ENCODE results near the gene CALM1.

GRCh38 chr14:90454041-90455000 is 57.5 kb downstream of the CALM1 start:
- TF ChIP-seq, protein P1, sequence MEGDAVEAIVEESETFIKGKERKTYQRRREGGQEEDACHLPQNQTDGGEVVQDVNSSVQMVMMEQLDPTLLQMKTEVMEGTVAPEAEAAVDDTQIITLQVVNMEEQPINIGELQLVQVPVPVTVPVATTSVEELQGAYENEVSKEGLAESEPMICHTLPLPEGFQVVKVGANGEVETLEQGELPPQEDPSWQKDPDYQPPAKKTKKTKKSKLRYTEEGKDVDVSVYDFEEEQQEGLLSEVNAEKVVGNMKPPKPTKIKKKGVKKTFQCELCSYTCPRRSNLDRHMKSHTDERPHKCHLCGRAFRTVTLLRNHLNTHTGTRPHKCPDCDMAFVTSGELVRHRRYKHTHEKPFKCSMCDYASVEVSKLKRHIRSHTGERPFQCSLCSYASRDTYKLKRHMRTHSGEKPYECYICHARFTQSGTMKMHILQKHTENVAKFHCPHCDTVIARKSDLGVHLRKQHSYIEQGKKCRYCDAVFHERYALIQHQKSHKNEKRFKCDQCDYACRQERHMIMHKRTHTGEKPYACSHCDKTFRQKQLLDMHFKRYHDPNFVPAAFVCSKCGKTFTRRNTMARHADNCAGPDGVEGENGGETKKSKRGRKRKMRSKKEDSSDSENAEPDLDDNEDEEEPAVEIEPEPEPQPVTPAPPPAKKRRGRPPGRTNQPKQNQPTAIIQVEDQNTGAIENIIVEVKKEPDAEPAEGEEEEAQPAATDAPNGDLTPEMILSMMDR (IDR thresholded peaks at IDR 0.05): no peak
- no peak for TF ChIP-seq POLR2A (IDR thresholded peaks at IDR 0.05)

Data from prostate gland (tissue), 2 donors.